PFSK-1 (cell line): ENCODE results near the gene MISP.

Experiments
- FOXP2 ChIP-seq: optimal IDR thresholded peaks from 2 replicates; pipeline ENCODE3; 2011; ENCODE audit warnings: borderline replicate concordance, control low read depth, inconsistent platforms; ENCODE audit not compliant: insufficient read depth; ENCODE audit errors: extremely low read length, extremely low read depth
- POLR2AphosphoS5 ChIP-seq: IDR thresholded peaks from 2 replicates; pipeline ENCODE4 v1.6.1; 2012; ENCODE audit warnings: low read depth, mild to moderate bottlenecking, control low read depth, low read length, moderate library complexity
- SIN3A ChIP-seq: IDR thresholded peaks from 2 replicates; pipeline ENCODE4 v1.6.1; 2012; ENCODE audit warnings: mild to moderate bottlenecking, low read length, moderate library complexity, borderline replicate concordance; ENCODE audit not compliant: insufficient read depth
- TAF1 ChIP-seq: IDR thresholded peaks from 2 replicates; pipeline ENCODE4 v1.6.1; 2012; ENCODE audit warnings: low read length, control low read depth, borderline replicate concordance; ENCODE audit not compliant: insufficient read depth
- TF ChIP-seq, protein P1 (sequence below), 2 experiments: IDR thresholded peaks; 2 replicates each; pipeline versions ENCODE4 v1.6.1 to v1.8.0; 2011 to 2012; ENCODE audit warnings: low read depth in 2 of 2, low read length in 2 of 2, control low read depth in 1 of 2, inconsistent platforms in 1 of 2, mild to moderate bottlenecking in 1 of 2, moderate library complexity in 1 of 2; ENCODE audit not compliant: insufficient read depth in 1 of 2

The MISP gene

DNA sequence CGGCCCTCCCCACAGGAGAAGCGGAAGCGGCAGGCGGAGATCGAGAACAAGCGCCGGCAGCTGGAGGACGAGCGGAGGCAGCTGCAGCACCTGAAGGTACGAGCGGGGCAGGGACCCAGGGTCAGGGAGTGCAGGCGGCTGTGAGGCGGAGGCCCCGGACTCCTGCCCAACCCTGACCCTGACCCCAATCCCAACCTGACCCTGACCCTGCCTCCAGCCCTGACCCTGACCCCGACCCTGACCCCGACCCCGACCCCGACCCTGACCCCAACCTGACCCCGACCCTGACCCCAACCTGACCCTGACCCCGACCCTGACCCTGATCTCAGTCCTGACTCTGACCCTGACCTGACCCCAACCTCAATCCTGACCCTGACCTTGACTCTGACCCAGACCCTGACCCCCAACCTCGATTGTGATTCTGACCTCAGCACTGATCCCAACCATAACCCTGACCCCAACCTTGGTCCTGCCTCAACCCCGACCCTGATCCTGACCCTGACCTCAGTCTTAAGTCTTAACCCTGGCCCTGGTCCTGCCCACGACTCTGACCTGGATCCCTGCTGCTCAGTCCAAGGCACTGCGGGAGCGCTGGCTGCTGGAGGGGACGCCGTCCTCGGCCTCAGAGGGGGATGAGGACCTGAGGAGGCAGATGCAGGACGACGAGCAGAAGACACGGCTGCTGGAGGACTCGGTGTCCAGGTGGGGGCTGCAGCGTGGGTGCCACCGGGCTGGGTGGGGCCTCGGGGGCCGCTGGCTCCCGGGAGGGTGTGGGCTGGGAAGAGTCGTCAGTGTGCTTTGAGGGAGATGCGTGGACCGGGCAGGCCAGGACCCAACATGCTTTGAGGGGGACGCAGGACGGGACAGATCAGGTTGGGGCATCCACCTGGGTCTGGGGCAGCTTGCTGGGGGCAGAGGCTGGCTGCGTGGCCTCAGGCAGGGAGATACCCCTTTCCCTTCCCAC is 23.6 kb upstream of the MISP start:
- no peak for TF ChIP-seq SIN3A
- TF ChIP-seq FOXP2 = no peak
- no peak for TF ChIP-seq POLR2AphosphoS5
- no peak for TF ChIP-seq TAF1
- TF ChIP-seq, protein P1, sequence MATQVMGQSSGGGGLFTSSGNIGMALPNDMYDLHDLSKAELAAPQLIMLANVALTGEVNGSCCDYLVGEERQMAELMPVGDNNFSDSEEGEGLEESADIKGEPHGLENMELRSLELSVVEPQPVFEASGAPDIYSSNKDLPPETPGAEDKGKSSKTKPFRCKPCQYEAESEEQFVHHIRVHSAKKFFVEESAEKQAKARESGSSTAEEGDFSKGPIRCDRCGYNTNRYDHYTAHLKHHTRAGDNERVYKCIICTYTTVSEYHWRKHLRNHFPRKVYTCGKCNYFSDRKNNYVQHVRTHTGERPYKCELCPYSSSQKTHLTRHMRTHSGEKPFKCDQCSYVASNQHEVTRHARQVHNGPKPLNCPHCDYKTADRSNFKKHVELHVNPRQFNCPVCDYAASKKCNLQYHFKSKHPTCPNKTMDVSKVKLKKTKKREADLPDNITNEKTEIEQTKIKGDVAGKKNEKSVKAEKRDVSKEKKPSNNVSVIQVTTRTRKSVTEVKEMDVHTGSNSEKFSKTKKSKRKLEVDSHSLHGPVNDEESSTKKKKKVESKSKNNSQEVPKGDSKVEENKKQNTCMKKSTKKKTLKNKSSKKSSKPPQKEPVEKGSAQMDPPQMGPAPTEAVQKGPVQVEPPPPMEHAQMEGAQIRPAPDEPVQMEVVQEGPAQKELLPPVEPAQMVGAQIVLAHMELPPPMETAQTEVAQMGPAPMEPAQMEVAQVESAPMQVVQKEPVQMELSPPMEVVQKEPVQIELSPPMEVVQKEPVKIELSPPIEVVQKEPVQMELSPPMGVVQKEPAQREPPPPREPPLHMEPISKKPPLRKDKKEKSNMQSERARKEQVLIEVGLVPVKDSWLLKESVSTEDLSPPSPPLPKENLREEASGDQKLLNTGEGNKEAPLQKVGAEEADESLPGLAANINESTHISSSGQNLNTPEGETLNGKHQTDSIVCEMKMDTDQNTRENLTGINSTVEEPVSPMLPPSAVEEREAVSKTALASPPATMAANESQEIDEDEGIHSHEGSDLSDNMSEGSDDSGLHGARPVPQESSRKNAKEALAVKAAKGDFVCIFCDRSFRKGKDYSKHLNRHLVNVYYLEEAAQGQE (IDR thresholded peaks at IDR 0.05; ENCODE audit: insufficient read depth in 1 of 2, low read depth in 2 of 2, low read length in 2 of 2) = no peak

DNA sequence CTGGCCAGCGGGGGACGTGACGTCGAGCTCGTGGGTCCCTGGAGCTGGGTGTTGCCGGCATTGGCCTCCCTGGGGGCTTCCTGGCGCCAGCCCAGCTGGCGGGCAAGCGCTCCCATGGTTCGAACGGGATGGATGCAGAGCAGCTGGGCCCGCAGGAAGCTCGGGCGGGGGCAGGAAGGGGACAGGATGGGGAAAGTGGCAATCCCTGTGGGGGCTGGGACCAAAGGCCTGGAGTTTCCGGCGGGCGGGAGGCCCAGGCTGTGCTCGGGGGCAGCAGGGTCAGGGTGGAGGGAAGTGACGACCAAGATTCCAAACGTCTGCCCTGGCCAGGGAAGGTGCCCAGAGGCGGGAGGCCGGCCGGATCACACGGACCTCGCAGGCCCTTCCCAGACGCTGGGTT is 22.9 kb upstream of the MISP start:
- TF ChIP-seq FOXP2 (peak; percentile 63), TAF1 (no peak), POLR2AphosphoS5 (no peak), SIN3A (no peak)
- TF ChIP-seq, protein P1 (IDR thresholded peaks at IDR 0.05; ENCODE audit: insufficient read depth in 1 of 2, low read depth in 2 of 2, low read length in 2 of 2) = no peak

DNA sequence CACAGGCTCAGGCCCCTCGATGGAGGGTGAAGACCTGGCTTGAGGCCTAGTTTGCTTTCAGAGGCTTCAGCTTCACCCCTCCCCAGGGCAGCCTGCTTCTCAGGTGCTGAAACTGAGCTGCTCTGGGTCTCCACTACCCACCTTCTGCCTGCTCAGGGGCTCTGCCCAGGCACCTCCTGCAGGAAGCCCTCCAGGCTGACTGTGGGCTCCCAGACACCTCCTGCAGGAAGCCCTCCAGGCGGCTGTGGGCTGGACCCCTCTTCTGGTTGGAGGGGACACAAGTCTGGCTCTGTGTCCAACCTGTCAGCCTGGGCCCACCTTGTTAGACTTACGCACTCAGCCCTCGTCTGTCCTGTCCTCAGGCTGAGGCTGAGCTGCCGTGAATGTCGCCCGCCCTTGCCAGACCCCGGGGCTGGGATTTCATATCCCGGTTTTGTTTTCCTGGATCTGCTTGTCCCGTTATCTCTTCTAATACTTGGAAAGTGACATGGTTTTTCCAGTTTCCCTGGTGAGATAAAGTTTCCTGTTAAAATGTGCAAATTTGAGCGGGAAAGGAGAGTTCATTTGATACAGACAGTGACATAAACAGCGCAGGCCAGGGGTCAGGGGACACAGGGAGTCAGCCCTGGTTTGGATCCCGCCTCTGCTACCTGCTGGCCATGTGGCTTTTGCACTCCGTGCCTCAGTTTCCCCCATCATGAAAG is 20.8 kb upstream of the MISP start:
- TF ChIP-seq, protein P1 (IDR thresholded peaks at IDR 0.05; ENCODE audit: insufficient read depth in 1 of 2, low read depth in 2 of 2, low read length in 2 of 2) = no peak
- TF ChIP-seq FOXP2 (no peak), POLR2AphosphoS5 (no peak), SIN3A (no peak), TAF1 (no peak)

DNA sequence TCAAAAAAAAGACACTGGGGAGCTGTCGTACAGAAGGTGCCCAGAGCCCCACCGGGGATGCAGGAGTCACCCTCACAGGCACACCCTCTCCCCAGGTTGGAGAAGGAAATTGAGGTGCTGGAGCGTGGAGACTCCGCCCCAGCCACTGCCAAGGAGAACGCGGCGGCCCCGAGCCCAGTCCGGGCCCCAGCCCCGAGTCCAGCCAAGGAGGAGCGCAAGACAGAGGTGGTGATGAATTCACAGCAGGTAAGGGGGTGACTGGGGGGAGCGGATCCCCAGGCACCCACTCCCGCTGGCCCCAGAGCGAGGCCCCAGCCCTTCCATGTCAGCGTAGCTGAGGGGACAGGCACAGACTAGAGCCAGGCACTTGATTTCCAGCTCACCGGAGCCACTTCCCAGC is 19.9 kb upstream of the MISP start:
- TF ChIP-seq, protein P1 (IDR thresholded peaks at IDR 0.05; ENCODE audit: insufficient read depth in 1 of 2, low read depth in 2 of 2, low read length in 2 of 2) = no peak
- TF ChIP-seq TAF1 = no peak
